HepG2 (cell line): ENCODE measurements around the gene TBC1D14. TPM values are rescaled to one million over a fixed set of nuclear protein-coding genes. Genes with fewer than 3 reads are reported as not detected.

Experiments
- ATAC-seq: fragments of 200-7000 bp; cut with Tn5 transposase; 3 replicates; pipeline ENCODE4 v1.9.1; 2020; ENCODE audit warnings: mild to moderate bottlenecking, moderate library complexity
- BruUV-seq: library from RNA; stranded (reverse); fragments of 400-500 nt; replicated peaks from 2 replicates; lab custom pipeline; 2021; lab: Mats Ljungman, UMichigan
- CTCF ChIA-PET: fragments of 300-600 bp; formaldehyde crosslinking; extraction: SDS; loops from one replicate; lab custom pipeline; 2021; ENCODE audit warnings: low total read pairs, inconsistent platforms, low intra/inter-chr PET ratio; lab: Yijun Ruan, JAX
- POLR2A ChIA-PET: fragments of 350-600 bp; sonication (Branson Sonifier 250); formaldehyde crosslinking; loops from one replicate; lab custom pipeline; 2020; ENCODE audit warnings: antibody characterized with exemption, inconsistent platforms; lab: Yijun Ruan, JAX
- DNase-seq: peaks from one replicate; pipeline ENCODE4 v3.0.0-alpha.2; 2015; ENCODE audit warnings: low spot score
- FAIRE-seq: peaks from 3 replicates; lab custom pipeline; 2011; peaks lifted over from hg19 to GRCh38; lab: Jason Lieb, UNC
- H2AFZ ChIP-seq: one replicate; pipeline ENCODE4 v1.6.1; 2011; ENCODE audit warnings: low read length, inconsistent platforms
- H3K27ac ChIP-seq: fragments of 300-600 bp; 3 replicates; pipeline ENCODE4 v1.8.0; 2011; ENCODE audit warnings: mixed run types, mild to moderate bottlenecking, mixed read lengths, low read length, inconsistent platforms; ENCODE audit not compliant: insufficient read depth; ENCODE audit errors: extremely low read length
- H3K27me3 ChIP-seq, 2 experiments: fragments of 200-600 bp in 1 of 2; 2 replicates in 1 of 2; 3 replicates in 1 of 2; pipeline versions ENCODE4 v1.6.0 to v1.8.0; 2011; ENCODE audit warnings: low read length in 2 of 2, mild to moderate bottlenecking in 2 of 2, moderate library complexity in 2 of 2, inconsistent platforms in 1 of 2; ENCODE audit not compliant: insufficient read depth in 2 of 2, control insufficient read depth in 1 of 2
- H3K36me3 ChIP-seq, 2 experiments: fragments of 200-600 bp in 1 of 2; replicated peaks in 1 of 2; 2 replicates in 1 of 2; 3 replicates in 1 of 2; pipeline versions ENCODE4 v1.5.1 to v1.8.0; 2011; ENCODE audit warnings: low read length in 2 of 2, inconsistent platforms in 1 of 2; ENCODE audit not compliant: insufficient read depth in 2 of 2, control insufficient read depth in 1 of 2
- H3K4me1 ChIP-seq: 2 replicates; pipeline ENCODE4 v1.5.1; 2012; ENCODE audit warnings: low read length, inconsistent platforms; ENCODE audit not compliant: insufficient read depth
- H3K4me2 ChIP-seq: 2 replicates; pipeline ENCODE4 v1.6.0; 2011; ENCODE audit warnings: low read depth, low read length, inconsistent platforms
- H3K4me3 ChIP-seq, 3 experiments: fragments of 200-600 bp in 1 of 3; sonication (generic), shearing (Covaris generic) in 1 of 3; replicated peaks in 1 of 3; 2 replicates each; pipeline ENCODE4 v1.5.1; 2011 to 2016; ENCODE audit warnings: low read length in 3 of 3, inconsistent platforms in 2 of 3, low read depth in 2 of 3, mild to moderate bottlenecking in 2 of 3, control low read depth in 1 of 3, mixed read lengths in 1 of 3; ENCODE audit not compliant: insufficient read depth in 1 of 3
- H3K79me2 ChIP-seq: one replicate; pipeline ENCODE4 v1.6.1; 2011; ENCODE audit warnings: low read length, inconsistent platforms; ENCODE audit not compliant: insufficient read depth
- H3K9ac ChIP-seq: 2 replicates; pipeline ENCODE4 v1.6.0; 2011; ENCODE audit warnings: mild to moderate bottlenecking, low read depth, low read length, inconsistent platforms; ENCODE audit not compliant: insufficient read depth
- H3K9me3 ChIP-seq: 2 replicates; pipeline ENCODE4 v1.5.1; 2012; ENCODE audit warnings: mild to moderate bottlenecking, low read length
- H4K20me1 ChIP-seq: 2 replicates; pipeline ENCODE4 v1.6.0; 2011; ENCODE audit warnings: inconsistent platforms, mild to moderate bottlenecking, low read length, moderate library complexity; ENCODE audit not compliant: insufficient read depth
- CAMTA2 ChIP-seq: sonication (generic); formaldehyde crosslinking; IDR thresholded peaks from 2 replicates; pipeline ENCODE4 v1.4.0; 2020; ENCODE audit warnings: mild to moderate bottlenecking, missing genetic modification reagents, borderline replicate concordance
- CEBPG ChIP-seq: IDR thresholded peaks from 2 replicates; pipeline ENCODE4 v1.6.1; 2016
- HHEX ChIP-seq: IDR thresholded peaks from 2 replicates; pipeline ENCODE4 v1.6.1; 2016; ENCODE audit warnings: control low read depth
- HOXA3 ChIP-seq: sonication (generic); formaldehyde crosslinking; IDR thresholded peaks from 2 replicates; pipeline ENCODE4 v1.5.0; 2020; ENCODE audit warnings: missing genetic modification reagents
- RNF2 ChIP-seq: fragments of 450-650 bp; conservative IDR thresholded peaks from 2 replicates; pipeline ENCODE4 v1.6.1; 2016; ENCODE audit warnings: low read depth
- SALL2 ChIP-seq: sonication (generic); formaldehyde crosslinking; IDR thresholded peaks from 2 replicates; pipeline ENCODE4 v1.8.1; 2023; ENCODE audit warnings: mild to moderate bottlenecking, missing genetic modification reagents, inconsistent platforms
- SIN3B ChIP-seq: fragments of 150-350 bp; IDR thresholded peaks from 2 replicates; pipeline ENCODE4 v1.6.1; 2014; ENCODE audit warnings: low read length
- SIX1 ChIP-seq: sonication (generic); formaldehyde crosslinking; IDR thresholded peaks from 2 replicates; pipeline ENCODE4 v1.4.0; 2020; ENCODE audit warnings: missing genetic modification reagents, borderline replicate concordance
- SKI ChIP-seq: fragments of 450-650 bp; IDR thresholded peaks from one replicate; pipeline ENCODE4 v1.6.1; 2018; ENCODE audit warnings: mild to moderate bottlenecking; ENCODE audit not compliant: partially characterized antibody
- ZNF768 ChIP-seq: sonication (generic); formaldehyde crosslinking; IDR thresholded peaks from 2 replicates; pipeline ENCODE4 v1.4.0; 2020; ENCODE audit warnings: missing genetic modification reagents
- WGBS: methylation state at CpG from one replicate; pipeline ENCODE4 v1.1.6; 2017; ENCODE audit warnings: low lambda C conversion rate; 5-methylcytosine and 5-hydroxymethylcytosine counted together
- in situ Hi-C: cut with HindIII; loops from 2 replicates; pipeline ENCODE4 v1.10.0; 2017; ENCODE audit warnings: low pct_unique_long_range_greater_than_20kb; ENCODE audit not compliant: extremely low pct_ligation_motif_present
- intact Hi-C: fragments of 100-400 bp; cut with micrococcal nuclease; formaldehyde crosslinking; loops from one replicate; pipeline ENCODE4 v1.10.0; 2022; ENCODE audit not compliant: unreplicated experiment
- polyA plus RNA-seq, 8 experiments: library from polyadenylated mRNA; depleted of rRNA in 3 of 8; stranded (reverse) in 7 of 8; unstranded in 1 of 8; fragments of >200 nt; fragmentation: Illumina TruSeq in 4 of 8; extraction: Trizol in 4 of 8; gene quantifications; 2 replicates each; pipeline versions ENCODE4 v1.2.1 to v1.2.3, GENCODE V29; 2011 to 2016; ENCODE audit warnings: low read depth in 4 of 8, missing spikeins in 1 of 8, mixed read lengths in 1 of 8; ENCODE audit not compliant: insufficient read depth in 1 of 8
- total RNA-seq, 5 experiments: library from RNA; depleted of rRNA; stranded (reverse); fragments of >200 nt; fragmentation: Illumina TruSeq; extraction: Trizol; gene quantifications; 2 replicates each; pipeline ENCODE4 v1.2.3, GENCODE V29; 2016; ENCODE audit warnings: low read depth in 1 of 5
- TF ChIP-seq, protein P1 (sequence below): sonication (generic); formaldehyde crosslinking; IDR thresholded peaks from 2 replicates; pipeline ENCODE4 v1.4.0; 2020; ENCODE audit warnings: missing genetic modification reagents
- TF ChIP-seq, protein P2 (sequence below): sonication (generic); formaldehyde crosslinking; IDR thresholded peaks from 2 replicates; pipeline ENCODE4 v1.4.0; 2020; ENCODE audit warnings: mild to moderate bottlenecking, missing genetic modification reagents
- TF ChIP-seq, protein P3 (sequence below): sonication (generic); formaldehyde crosslinking; IDR thresholded peaks from 2 replicates; pipeline ENCODE4 v1.5.0; 2020; ENCODE audit warnings: missing genetic modification reagents
- TF ChIP-seq, protein P4 (sequence below): fragments of 450-650 bp; IDR thresholded peaks from 2 replicates; pipeline ENCODE4 v1.6.1; 2017; ENCODE audit warnings: mild to moderate bottlenecking

Gene TBC1D14
- total and polyA plus RNA-seq, 2 of the 13 experiments (the other 11 are each of a cell fraction or from before 2014, with no cell fraction given) = 29.5 to 46.5 TPM

DNA sequence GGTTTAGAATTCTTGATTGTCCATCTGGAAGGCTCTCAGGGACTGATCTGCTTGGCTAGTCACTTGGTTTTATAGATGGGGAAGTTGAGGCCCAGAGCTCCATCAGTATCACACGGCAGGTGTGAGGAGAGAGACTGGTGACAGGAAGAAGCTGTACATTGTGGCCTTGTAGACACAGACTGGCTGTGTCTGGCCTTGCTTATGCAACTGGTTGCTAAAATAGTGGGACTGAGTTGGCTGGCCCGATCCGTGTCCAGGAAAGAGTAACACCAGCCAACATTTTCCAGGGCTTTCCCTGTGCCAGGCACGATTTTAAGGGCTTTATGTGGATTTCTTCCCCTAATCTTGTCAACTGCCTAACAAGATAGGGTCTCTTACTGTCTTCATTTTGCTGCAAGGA lies 2.8 kb downstream of the TBC1D14 start (continued):
- TF ChIP-seq, protein P1, sequence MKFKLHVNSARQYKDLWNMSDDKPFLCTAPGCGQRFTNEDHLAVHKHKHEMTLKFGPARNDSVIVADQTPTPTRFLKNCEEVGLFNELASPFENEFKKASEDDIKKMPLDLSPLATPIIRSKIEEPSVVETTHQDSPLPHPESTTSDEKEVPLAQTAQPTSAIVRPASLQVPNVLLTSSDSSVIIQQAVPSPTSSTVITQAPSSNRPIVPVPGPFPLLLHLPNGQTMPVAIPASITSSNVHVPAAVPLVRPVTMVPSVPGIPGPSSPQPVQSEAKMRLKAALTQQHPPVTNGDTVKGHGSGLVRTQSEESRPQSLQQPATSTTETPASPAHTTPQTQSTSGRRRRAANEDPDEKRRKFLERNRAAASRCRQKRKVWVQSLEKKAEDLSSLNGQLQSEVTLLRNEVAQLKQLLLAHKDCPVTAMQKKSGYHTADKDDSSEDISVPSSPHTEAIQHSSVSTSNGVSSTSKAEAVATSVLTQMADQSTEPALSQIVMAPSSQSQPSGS = no peak
- TF ChIP-seq SIN3B = no peak
- TF ChIP-seq, protein P2, sequence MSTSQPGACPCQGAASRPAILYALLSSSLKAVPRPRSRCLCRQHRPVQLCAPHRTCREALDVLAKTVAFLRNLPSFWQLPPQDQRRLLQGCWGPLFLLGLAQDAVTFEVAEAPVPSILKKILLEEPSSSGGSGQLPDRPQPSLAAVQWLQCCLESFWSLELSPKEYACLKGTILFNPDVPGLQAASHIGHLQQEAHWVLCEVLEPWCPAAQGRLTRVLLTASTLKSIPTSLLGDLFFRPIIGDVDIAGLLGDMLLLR (CRISPR knock-in tag) = no peak
- no peak for TF ChIP-seq CAMTA2 (CRISPR knock-in tag)
- no peak for TF ChIP-seq HHEX (CRISPR knock-in tag)
- peak; percentile 45; the same call in 1 of the 2 replicates for TF ChIP-seq CEBPG (CRISPR knock-in tag)
- TF ChIP-seq, protein P3, sequence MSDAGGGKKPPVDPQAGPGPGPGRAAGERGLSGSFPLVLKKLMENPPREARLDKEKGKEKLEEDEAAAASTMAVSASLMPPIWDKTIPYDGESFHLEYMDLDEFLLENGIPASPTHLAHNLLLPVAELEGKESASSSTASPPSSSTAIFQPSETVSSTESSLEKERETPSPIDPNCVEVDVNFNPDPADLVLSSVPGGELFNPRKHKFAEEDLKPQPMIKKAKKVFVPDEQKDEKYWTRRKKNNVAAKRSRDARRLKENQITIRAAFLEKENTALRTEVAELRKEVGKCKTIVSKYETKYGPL (CRISPR knock-in tag) = peak; percentile 60; the same call in 1 of the 2 replicates
- TF ChIP-seq SIX1 (CRISPR knock-in tag) = no peak
- TF ChIP-seq RNF2 = no peak
- TF ChIP-seq SALL2 (CRISPR knock-in tag) = no peak
- peak; percentile 32 for TF ChIP-seq SKI

DNA sequence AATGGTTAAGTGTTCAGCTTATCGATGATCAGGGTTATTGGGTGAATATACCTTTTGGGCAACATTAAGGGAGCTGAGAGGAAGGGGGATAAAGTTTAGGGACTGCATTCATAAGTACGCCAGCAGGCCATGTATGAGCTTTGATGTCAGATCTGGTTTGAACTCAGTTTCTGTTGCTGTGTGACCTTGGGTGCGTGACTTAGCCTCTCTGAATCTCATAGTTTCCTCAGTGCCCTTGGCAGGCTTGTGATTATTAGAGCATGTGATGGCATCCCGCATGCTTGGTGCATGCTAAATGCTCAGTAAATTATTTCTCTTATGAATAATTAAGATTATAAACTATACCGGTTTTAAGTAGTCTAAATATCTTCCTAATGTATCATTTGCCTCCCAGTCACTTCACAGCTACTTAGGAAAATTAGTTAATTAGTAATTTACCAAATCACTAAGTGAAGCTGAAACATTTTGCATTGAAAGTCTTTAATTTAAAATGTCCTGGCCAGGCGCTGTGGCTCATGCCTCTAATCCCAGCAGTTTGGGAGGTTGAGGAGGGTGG lies 3.8 kb downstream of the TBC1D14 start:
- BruUV-seq = no TSS peak
- ATAC-seq (no peak), FAIRE-seq (no peak), DNase-seq (no peak)
- Histone ChIP-seq H2AFZ (no peak overlapping the region), H3K4me3 (no peak overlapping the region), H3K27ac (no peak overlapping the region), H3K9ac (no peak overlapping the region), H3K4me2 (no peak overlapping the region), H4K20me1 (peaks cover 49% of the 10 kb centered on the region; the same call in 1 of the 2 replicates), H3K9me3 (no peaks in the 10 kb centered on the region), H3K27me3 (no peaks in the 10 kb centered on the region; a peak in 1 of 5 replicates), H3K4me1 (peaks cover 68% of the 10 kb centered on the region), H3K36me3 (0 out of 5 replicates have a peak, but pooled peaks cover 0 to 2% of the 10 kb centered on the region in 2 experiments), H3K79me2 (peaks cover 69% of the 10 kb centered on the region)
- intact Hi-C loops = loop anchor here (2.0 to 5.0 kb wide), 2 partner anchors 13 to 34 kb away; no protein-coding TSS in a partner anchor
- ChIA-PET POLR2A (interaction anchor here (1.6 to 3.5 kb wide), 2 partner anchors 9 to 13 kb away, joined by 4 to 22 read pairs; no protein-coding TSS in a partner anchor), CTCF (no interaction called here)
- in situ Hi-C loops = no loop called here
- 97% methylated on average over 6 of the region's 6 CpGs for WGBS
- TF ChIP-seq ZNF768 (CRISPR knock-in tag) = peak; percentile 88; the same call in 1 of the 2 replicates
- TF ChIP-seq HOXA3 (CRISPR knock-in tag) = no peak
- TF ChIP-seq, protein P4, sequence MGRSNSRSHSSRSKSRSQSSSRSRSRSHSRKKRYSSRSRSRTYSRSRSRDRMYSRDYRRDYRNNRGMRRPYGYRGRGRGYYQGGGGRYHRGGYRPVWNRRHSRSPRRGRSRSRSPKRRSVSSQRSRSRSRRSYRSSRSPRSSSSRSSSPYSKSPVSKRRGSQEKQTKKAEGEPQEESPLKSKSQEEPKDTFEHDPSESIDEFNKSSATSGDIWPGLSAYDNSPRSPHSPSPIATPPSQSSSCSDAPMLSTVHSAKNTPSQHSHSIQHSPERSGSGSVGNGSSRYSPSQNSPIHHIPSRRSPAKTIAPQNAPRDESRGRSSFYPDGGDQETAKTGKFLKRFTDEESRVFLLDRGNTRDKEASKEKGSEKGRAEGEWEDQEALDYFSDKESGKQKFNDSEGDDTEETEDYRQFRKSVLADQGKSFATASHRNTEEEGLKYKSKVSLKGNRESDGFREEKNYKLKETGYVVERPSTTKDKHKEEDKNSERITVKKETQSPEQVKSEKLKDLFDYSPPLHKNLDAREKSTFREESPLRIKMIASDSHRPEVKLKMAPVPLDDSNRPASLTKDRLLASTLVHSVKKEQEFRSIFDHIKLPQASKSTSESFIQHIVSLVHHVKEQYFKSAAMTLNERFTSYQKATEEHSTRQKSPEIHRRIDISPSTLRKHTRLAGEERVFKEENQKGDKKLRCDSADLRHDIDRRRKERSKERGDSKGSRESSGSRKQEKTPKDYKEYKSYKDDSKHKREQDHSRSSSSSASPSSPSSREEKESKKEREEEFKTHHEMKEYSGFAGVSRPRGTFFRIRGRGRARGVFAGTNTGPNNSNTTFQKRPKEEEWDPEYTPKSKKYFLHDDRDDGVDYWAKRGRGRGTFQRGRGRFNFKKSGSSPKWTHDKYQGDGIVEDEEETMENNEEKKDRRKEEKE = no peak
